H1 (cell line): ENCODE measurements around the gene RBSN. TPM values are rescaled to one million over a fixed set of nuclear protein-coding genes. Genes with fewer than 3 reads are reported as not detected.

Source experiments
- ATF3 ChIP-seq: IDR thresholded peaks from 2 replicates; pipeline ENCODE4 v1.6.1; 2011; ENCODE audit warnings: low read depth, mild to moderate bottlenecking, low read length; ENCODE audit not compliant: insufficient read depth
- RBBP5 ChIP-seq: IDR thresholded peaks from 2 replicates; pipeline ENCODE4 v1.7.1; 2012; ENCODE audit warnings: low read depth, mild to moderate bottlenecking, inconsistent platforms, low read length, moderate library complexity, borderline replicate concordance
- polyA plus RNA-seq, 7 experiments: library from polyadenylated mRNA; depleted of rRNA in 3 of 7; stranded (reverse) in 5 of 7; unstranded in 2 of 7; fragments of >200 nt in 5 of 7; fragments of 200-250 nt in 2 of 7; gene quantifications; 1 replicate in 5 of 7; 2 replicates in 1 of 7; 4 replicates in 1 of 7; pipeline versions ENCODE4 v1.2.1 to v1.2.3, GENCODE V29; 2011 to 2013; ENCODE audit warnings: missing spikeins in 2 of 7, mixed read lengths in 2 of 7
- total RNA-seq: library from RNA; stranded (reverse); fragmentation: NEBNext Ultra II Directional; extraction: Animal tissue kit (Norgen Biotek cat#: 25700); gene quantifications from 2 replicates; pipeline ENCODE4 v1.2.1, GENCODE V29; 2021

RBSN gene
- total and polyA plus RNA-seq, 2 of the 8 experiments (the other 6 are each of a cell fraction or from before 2014, with no cell fraction given), result 5.9 to 20.0 TPM

- no peak for TF ChIP-seq ATF3
- TF ChIP-seq RBBP5, result no peak
Observed at GRCh38 chr3:15063656-15064286, 35.2 kb downstream of the RBSN start (continued).
